ENCODE data around the gene MVB12A.

The MVB12A gene

DNA sequence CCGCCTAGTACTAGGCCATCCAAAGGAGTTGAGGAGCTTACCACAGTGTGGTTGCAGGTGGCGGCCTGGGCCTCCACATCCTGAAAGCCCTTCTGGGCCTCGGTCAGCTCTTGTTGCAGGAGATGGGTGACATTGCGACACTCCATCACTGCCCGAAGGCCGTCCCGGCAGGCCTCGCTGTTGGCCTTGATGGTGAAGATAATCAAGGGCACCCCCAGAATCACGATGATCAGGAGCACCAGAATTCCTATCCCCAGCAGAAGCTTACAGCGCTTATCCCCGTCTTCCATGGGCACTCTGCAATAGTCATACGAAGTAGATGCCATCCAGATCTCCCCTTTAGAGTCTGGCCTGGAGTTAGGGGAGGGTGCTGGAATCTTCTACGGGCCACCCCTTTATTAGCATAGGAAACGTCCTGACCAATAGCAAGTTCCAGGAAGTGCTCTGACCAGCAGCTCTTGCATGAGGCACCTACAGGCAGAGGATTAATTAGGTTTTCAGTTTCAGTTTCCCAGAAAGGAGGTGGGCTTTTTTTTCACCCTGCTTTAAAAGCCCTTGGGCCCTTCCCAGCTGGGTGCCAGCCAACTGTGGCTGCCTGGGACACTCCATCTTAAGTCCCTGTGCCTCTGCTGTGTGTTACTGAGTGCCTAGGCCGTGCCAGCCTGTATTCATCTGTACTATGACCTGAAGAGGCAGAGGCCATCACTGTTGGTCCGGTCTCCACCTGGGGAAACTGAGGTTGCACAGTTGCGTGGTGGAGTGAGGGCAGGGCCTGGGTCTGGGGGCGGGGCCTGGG is 14.4 kb upstream of the MVB12A start, which contains the start of gene BST2:
TSS of gene BST2 (minus strand) at position 381 of the 796 bp plus-strand sequence. CDS start at position 326, 55 bp downstream.
- DNase-seq = peak; percentile 75

DNA sequence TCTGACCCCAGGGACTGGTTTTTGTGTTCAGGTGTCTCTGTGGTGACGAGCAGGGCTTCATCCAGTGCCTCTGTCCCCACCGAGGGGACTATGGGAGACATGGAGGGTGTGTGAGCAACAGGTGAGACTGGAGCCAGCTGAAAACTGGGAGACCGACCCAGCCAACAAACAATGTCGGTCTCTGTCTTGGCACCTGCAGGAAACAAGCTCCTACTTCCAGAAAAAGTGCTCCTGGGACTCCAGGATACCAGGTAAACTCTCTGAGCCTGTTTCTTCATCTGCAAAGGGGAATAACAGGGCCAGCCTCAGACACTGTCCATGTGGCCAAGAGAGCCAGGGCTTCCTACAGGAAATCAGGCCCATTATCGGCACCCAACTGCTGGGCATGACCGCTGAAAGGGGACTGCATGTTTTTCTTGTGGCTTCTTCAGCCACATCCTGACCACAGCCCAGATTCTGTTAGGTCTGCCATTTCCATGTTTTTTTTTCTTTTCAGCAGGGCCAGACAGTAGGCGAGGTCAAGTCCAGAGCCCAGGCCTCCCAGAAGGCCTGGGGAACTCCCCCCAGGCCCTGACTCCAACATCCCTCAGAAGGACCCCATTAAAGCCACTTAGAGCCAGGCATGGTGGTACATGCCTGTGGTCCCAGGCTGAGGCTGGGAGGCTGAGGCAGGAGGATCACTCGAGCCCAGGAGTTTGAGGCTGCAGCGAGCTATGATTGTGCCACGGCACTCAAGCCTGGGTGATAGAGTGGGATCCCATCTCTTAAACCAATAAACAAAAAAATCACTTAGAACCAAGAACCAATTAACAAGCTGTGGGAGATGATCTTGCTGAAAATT is 13.6 kb upstream of the MVB12A start:
- DNase-seq = no peak

- DNase-seq = no peak
Observed at GRCh38 chr19:17406887-17407196, 13.0 kb upstream of the MVB12A start.

DNA sequence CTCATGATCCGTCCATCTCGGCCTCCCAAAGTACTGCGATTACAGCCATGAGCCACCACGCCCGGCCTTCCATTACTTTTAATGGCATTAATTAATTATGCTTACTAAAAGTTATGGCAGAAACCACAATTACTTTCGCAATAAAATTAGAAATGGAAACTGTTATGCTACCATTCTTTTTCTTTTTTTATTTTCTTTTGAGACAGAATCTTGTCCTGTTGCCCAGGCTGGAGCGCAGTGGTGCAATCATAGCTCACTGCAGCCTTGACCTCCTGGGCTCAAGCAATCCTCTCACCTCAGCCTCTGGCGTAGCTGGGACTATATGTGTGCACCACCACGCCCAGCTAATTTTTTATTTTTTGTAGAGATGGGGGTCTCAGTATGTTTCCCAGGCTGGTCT is 9.9 kb upstream of the MVB12A start:
- no peak for DNase-seq

DNA sequence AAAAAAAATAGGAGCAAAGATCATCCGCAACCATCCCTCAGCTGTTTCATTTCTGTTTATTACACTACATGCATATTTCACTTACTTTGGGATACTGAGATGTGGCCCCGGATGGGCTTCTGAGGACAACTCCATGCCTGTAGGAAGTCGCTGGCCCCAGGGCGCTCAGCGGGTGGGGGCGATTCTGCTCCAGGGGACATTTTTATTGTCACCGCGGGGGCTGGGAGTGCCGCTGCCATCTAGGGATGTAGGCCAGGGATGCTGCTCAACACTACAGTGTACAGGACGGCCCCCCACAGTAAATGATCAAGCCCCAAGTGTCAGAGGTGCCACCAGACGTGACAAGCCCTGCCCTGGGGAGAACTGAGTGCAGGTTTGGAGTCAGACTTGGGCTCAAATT is 8.0 kb upstream of the MVB12A start:
- DNase-seq = no peak

DNA sequence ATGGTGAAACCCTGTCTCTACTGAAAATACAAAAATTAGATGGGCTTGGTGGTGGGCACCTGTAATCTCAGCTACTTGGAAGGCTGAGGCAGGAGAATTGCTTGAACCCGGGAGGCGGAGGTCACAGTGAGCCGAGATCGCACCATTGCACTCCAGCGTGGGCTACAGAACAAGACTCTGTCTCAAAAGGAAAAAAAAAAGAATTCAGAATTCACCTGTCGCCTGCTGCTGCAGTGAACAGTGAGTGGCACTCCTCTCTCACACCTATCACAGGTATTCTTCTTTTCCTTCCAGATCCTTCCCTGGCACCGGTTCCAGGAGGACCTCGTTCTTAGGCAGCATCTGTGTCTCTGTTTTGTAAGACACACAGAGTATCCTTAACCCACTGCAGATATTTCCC is 5.8 kb upstream of the MVB12A start:
- no peak for DNase-seq

DNA sequence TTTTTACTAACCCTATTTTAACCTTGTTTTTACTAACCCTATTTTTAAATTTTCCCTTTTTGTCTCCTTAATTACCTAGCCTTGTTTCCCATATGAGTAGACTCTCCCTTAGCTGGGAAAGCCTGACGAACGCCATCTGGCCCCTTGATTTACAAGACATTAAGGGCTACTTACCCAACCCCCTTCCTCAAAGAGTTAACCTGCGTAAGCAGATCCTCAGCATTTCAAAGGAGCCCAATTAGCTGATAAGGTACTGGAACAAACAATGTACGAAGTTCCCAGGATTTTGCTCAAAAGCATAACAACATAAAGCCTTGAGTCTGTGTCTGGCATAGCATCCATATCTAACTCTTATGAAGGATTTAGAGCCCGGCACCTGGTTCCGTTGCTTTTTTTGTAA is 4.7 kb upstream of the MVB12A start:
- DNase-seq = no peak

GRCh38 chr19:17418710-17419109 is 1.1 kb upstream of the MVB12A start:
- no peak for DNase-seq

DNA sequence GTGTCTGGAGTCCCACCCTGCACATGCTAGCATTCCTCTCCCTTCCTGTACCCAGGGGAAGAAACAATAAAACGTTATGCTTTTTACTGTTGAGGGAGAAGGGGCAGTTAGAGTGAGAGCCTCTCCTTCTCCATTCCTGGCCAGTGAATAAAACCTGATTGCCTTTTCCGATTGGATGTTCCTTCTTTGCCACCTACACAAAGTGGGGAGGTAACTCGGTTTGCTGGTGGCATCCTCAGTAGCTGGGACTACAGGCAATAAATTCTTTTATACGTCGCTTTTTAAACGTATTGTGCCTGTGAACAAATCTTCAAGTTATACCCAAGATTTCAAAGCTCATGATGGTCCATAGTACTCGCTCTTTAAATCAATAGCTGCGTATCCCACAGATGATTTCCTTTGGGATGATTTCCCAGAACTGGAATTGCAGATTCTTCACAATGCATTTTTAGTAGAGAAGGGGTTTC is 660 bp upstream of the MVB12A start:
- peak; percentile 22 for DNase-seq

GRCh38 chr19:17420475-17420924 is 653 bp downstream of the MVB12A start:
- DNase-seq = no peak

DNA sequence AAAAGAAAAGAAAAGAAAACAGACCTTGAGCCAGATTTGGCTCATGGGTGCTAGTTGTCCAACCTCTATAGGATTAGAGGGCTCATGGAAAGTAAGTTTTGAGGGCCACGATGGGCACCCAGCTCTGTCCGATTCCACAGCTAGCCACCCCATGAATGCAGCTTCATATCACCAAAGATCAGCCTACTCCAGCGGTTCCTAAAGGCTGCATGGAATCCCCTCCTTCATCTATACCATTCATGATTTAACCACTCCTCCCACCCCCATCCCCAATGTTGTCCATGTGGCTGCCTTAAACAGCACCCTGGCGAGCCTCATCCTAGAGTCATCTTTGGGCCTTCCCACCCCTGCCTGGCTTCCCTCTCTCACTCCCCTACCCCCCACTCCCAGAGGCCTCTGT is 2.1 kb downstream of the MVB12A start:
- no peak for DNase-seq

- no peak for DNase-seq
Observed at GRCh38 chr19:17423429-17424208, 3.8 kb downstream of the MVB12A start.

GRCh38 chr19:17424743-17425365 is 5.0 kb downstream of the MVB12A start:
- peak; percentile 26 for DNase-seq

DNA sequence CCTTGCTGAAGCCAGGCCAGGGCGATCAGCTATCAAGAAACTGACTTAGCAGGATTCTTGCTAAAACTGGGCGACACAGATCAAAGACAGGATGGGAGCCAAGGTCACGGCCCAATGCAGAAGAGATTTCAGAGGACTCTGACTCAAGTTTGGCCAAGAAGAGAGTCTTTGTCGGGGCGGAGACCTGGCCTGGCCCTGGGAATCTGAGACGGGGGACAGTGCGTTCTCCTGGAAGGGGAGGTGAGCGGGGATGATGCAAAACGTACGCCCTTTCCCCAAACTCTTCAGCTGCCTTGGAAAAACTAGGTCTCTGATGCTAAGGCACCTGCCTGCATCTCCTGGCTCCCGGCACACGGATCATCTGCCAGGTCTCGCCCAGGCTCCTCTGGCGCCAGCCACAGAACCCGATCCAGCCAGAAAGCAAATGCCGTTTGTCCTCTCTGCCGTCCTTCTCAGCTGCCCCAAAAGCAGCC is 9.8 kb downstream of the MVB12A start:
- no peak for DNase-seq

DNA sequence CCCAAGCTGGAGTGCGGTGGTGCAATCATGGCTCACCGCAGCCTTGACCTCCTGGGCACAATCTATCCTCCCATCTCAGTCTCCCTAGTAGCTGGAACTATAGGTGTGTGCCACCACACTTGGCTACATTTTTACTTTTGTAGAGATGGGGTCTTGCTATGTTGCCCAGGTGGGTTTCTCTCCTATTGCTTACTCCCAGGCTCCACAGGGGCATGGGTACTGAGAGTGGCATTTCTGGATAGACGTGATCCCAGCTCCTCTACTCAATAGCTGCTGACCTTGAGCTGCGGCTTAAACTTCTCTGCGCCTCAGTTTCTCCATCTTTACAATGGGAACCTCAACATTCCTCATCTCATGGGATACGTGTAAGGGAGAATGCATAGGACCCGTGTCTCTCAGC is 11.6 kb downstream of the MVB12A start:
- no peak for DNase-seq

DNA sequence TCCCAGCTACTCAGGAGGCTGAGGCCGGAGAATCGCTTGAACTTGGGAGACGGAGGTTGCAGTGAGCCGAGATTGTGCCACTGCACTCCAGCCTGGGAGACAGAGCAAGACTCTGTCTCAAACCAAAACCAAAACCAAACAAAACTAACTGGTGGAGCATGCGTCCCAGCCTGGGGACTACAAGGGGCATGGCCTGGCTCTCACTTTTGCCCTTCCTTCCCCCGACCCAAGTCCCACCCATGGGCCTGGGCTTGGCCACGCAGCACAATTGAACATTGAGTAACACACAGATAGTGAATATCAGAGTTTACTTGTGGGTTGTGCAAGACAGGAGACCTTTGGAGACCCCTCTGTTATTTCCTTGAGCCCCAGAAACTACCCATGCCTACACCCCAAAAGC is 15.4 kb downstream of the MVB12A start:
- DNase-seq = no peak

- no peak for DNase-seq
Observed at GRCh38 chr19:17436094-17436873, 16.4 kb downstream of the MVB12A start.

- no peak for DNase-seq
Observed at GRCh38 chr19:17436874-17437267, 17.0 kb downstream of the MVB12A start.

DNA sequence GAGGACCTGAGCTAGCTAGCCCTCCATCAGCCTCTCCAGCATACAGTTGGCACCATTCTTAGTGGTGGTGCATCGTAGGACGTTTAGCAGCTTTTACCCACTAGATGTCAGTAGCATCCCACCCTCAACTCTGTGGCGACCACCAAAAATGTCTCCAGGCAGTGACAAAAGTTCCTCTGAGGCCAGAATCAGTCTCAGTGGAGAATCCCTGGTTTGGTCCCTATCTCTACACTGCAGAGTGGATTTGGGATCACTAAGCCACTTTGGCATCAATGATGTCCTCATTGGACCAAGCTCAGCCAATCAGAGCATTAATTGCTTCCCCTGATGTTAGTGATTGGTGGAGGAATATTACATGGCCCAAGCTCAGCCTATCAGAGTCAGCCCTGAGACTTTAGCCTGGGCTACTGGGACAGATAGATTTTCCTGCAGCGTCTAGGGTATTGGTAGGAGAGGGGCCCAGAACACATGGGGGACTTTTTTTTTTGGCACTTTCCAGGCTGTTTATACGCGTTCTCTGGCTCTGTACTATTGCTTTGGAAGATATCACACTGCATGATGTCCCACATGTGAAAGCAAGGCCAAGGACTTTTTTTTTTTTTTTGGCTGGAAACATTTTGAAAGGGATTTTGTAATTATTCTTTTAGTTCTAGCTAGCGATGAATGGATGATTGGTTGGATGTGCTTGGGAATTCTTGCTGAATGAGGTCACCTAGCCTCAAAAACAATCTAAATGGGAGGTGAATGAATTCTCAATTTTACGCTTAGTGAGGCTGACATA is 21.6 kb downstream of the MVB12A start:
- peak; percentile 57 for DNase-seq

GRCh38 chr19:17445526-17446165 is 25.8 kb downstream of the MVB12A start:
- no peak for DNase-seq
